Glutamatergic neuron (in vitro differentiated cells): ENCODE data around the gene ACTL9. TPM values are rescaled to one million over a fixed set of nuclear protein-coding genes. Genes with fewer than 3 reads are reported as not detected.

Experiments
- DNase-seq: peaks from one replicate; pipeline ENCODE4 v3.0.0; 2022
- H3K27ac Mint-ChIP-seq: one replicate; pipeline ENCODE4 v1.8.0; 2020; ENCODE audit warnings: mild to moderate bottlenecking, mixed read lengths, inconsistent platforms; ENCODE audit not compliant: unreplicated experiment
- H3K27me3 Mint-ChIP-seq: one replicate; pipeline ENCODE4 v1.8.0; 2020; ENCODE audit warnings: mild to moderate bottlenecking, moderate library complexity, mixed read lengths, inconsistent platforms; ENCODE audit not compliant: unreplicated experiment
- H3K36me3 Mint-ChIP-seq: one replicate; pipeline ENCODE4 v1.8.0; 2020; ENCODE audit warnings: mild to moderate bottlenecking, mixed read lengths, inconsistent platforms; ENCODE audit not compliant: unreplicated experiment
- H3K4me1 Mint-ChIP-seq: one replicate; pipeline ENCODE4 v1.8.0; 2020; ENCODE audit warnings: mild to moderate bottlenecking, low read depth, mixed read lengths, inconsistent platforms; ENCODE audit not compliant: unreplicated experiment
- H3K4me3 Mint-ChIP-seq: one replicate; pipeline ENCODE4 v1.8.0; 2020; ENCODE audit warnings: mild to moderate bottlenecking, mixed read lengths, inconsistent platforms; ENCODE audit not compliant: unreplicated experiment
- H3K9me3 Mint-ChIP-seq: one replicate; pipeline ENCODE4 v1.8.0; 2020; ENCODE audit warnings: mild to moderate bottlenecking, moderate library complexity, mixed read lengths, inconsistent platforms; ENCODE audit not compliant: unreplicated experiment
- CTCF ChIP-seq: fragments of 200-600 bp; sonication (generic); IDR thresholded peaks from one replicate; pipeline ENCODE4 v1.5.0; 2021; ENCODE audit not compliant: partially characterized antibody, unreplicated experiment
- total RNA-seq: library from RNA; stranded (reverse); fragmentation: NEBNext Ultra II Directional; extraction: Animal tissue kit (Norgen Biotek cat#: 25700); gene quantifications from one replicate; pipeline ENCODE4 v1.2.1, GENCODE V29; 2021; ENCODE audit not compliant: unreplicated experiment

The ACTL9 gene
- total RNA-seq, 1 donor from 2014 or later: not detected

- H3K27me3 Mint-ChIP-seq: peaks cover 6% of the 10 kb centered on the region
- TF ChIP-seq CTCF: no peak
- no peaks in the 10 kb centered on the region for H3K4me1 Mint-ChIP-seq
- no peak for DNase-seq
- H3K27ac Mint-ChIP-seq: no peak overlapping the region
- H3K36me3 Mint-ChIP-seq: no peaks in the 10 kb centered on the region
- no peaks in the 10 kb centered on the region for H3K9me3 Mint-ChIP-seq
- no peak overlapping the region for H3K4me3 Mint-ChIP-seq
These were observed 31.7 kb downstream of the ACTL9 start for GRCh38 chr19:8666814-8667405.

GRCh38 chr19:8665468-8666213 is 33.0 kb downstream of the ACTL9 start:
- Mint-ChIP-seq H3K27ac (no peak overlapping the region), H3K36me3 (no peaks in the 10 kb centered on the region), H3K4me3 (no peak overlapping the region), H3K9me3 (no peaks in the 10 kb centered on the region), H3K4me1 (no peaks in the 10 kb centered on the region), H3K27me3 (peaks cover 7% of the 10 kb centered on the region)
- no peak for DNase-seq
- no peak for TF ChIP-seq CTCF

GRCh38 chr19:8664671-8665057 is 33.9 kb downstream of the ACTL9 start:
- no peak overlapping the region for H3K4me3 Mint-ChIP-seq
- DNase-seq: no peak
- peaks cover 7% of the 10 kb centered on the region for H3K27me3 Mint-ChIP-seq
- no peak for TF ChIP-seq CTCF
- H3K36me3 Mint-ChIP-seq: no peaks in the 10 kb centered on the region
- H3K9me3 Mint-ChIP-seq: no peaks in the 10 kb centered on the region
- no peak overlapping the region for H3K27ac Mint-ChIP-seq
- H3K4me1 Mint-ChIP-seq: no peaks in the 10 kb centered on the region

- Mint-ChIP-seq H3K36me3 (no peaks in the 10 kb centered on the region), H3K27me3 (peaks cover 7% of the 10 kb centered on the region), H3K4me1 (no peaks in the 10 kb centered on the region), H3K9me3 (no peaks in the 10 kb centered on the region), H3K27ac (no peak overlapping the region), H3K4me3 (no peak overlapping the region)
- no peak for DNase-seq
- no peak for TF ChIP-seq CTCF
These were observed 34.5 kb downstream of the ACTL9 start for GRCh38 chr19:8663920-8664670.

- Mint-ChIP-seq H3K4me1 (no peaks in the 10 kb centered on the region), H3K4me3 (no peak overlapping the region), H3K9me3 (peaks cover 3% of the 10 kb centered on the region), H3K27me3 (peaks cover 5% of the 10 kb centered on the region), H3K36me3 (no peaks in the 10 kb centered on the region), H3K27ac (no peak overlapping the region)
- TF ChIP-seq CTCF: no peak
- no peak for DNase-seq
These were observed 36.3 kb downstream of the ACTL9 start for GRCh38 chr19:8662263-8662662.
